Gastrocnemius medialis (tissue), 4 donors: ENCODE data around the gene OR10A5. TPM values are rescaled to one million over a fixed set of nuclear protein-coding genes. Genes with fewer than 3 reads are reported as not detected.
"Not testable (repeated sequence)": the region's sequence is repeated elsewhere in the genome, so short reads cannot be mapped to it uniquely, and the experiment has no call there.

ENCODE experiments used
- ATAC-seq, 2 donors: fragments of 150-250 bp; one replicate each; pipeline ENCODE4 v1.9.1; 2016
- DNase-seq, 2 donors: peaks; one replicate each; pipeline ENCODE4 v3.0.0-alpha.2; 2019
- H3K27ac ChIP-seq, 4 donors: fragments of 200-600 bp; sonication (generic); 1 replicate in 1 of 4; 2 replicates in 3 of 4; pipeline ENCODE4 v1.5.1; 2016 to 2018; ENCODE audit warnings: mild to moderate bottlenecking in 2 of 4, moderate library complexity in 1 of 4
- H3K27me3 ChIP-seq, 3 donors: fragments of 200-600 bp; sonication (generic) in 2 of 3; 1 replicate in 1 of 3; 2 replicates in 2 of 3; pipeline versions ENCODE4 v1.5.1 to v1.6.0; 2016 to 2019; ENCODE audit warnings: mild to moderate bottlenecking in 1 of 3, moderate library complexity in 1 of 3
- H3K36me3 ChIP-seq, 2 donors: fragments of 200-600 bp; sonication (generic) in 1 of 2; one replicate each; pipeline ENCODE4 v1.5.1; 2017 to 2018
- H3K4me1 ChIP-seq, 2 donors: fragments of 200-600 bp; sonication (generic) in 1 of 2; one replicate each; pipeline ENCODE4 v1.5.1; 2016 to 2017; ENCODE audit warnings: mild to moderate bottlenecking in 2 of 2
- H3K4me3 ChIP-seq, 4 donors: fragments of 200-600 bp; sonication (generic) in 3 of 4; 1 replicate in 1 of 4; 2 replicates in 3 of 4; pipeline ENCODE4 v1.5.1; 2016 to 2019; ENCODE audit warnings: mild to moderate bottlenecking in 2 of 4
- H3K9me3 ChIP-seq, 3 donors: fragments of 200-600 bp; sonication (generic) in 2 of 3; 1 replicate in 1 of 3; 2 replicates in 2 of 3; pipeline ENCODE4 v1.5.1; 2016 to 2019
- CTCF ChIP-seq, 5 experiments: fragments of 450-650 bp in 3 of 5; fragments of 200-600 bp in 2 of 5; sonication (generic) in 2 of 5; IDR thresholded peaks in 4 of 5; conservative IDR thresholded peaks in 1 of 5; 1 replicate in 4 of 5; 2 replicates in 1 of 5; pipeline ENCODE4 v1.5.1; 2016 to 2019; ENCODE audit warnings: antibody characterized with exemption in 5 of 5, mild to moderate bottlenecking in 3 of 5, moderate library complexity in 3 of 5
- POLR2A ChIP-seq, 2 donors: fragments of 450-650 bp; IDR thresholded peaks; one replicate each; pipeline ENCODE4 v1.6.1; 2017; ENCODE audit warnings: antibody characterized with exemption in 2 of 2, mild to moderate bottlenecking in 2 of 2, moderate library complexity in 2 of 2
- in situ Hi-C, 4 donors: fragments of 200-750 bp; cut with MboI; loops; one replicate each; pipeline versions ENCODE4 v1.15.0 to v1.8.0; 2017; ENCODE audit warnings: low sequenced_read_pairs in 4 of 4
- intact Hi-C: fragments of 100-400 bp; cut with DNase I; formaldehyde crosslinking; loops from one replicate; pipeline ENCODE4 v1.15.1; 2023; ENCODE audit warnings: low total_unique reads
- total RNA-seq, 4 donors: library from RNA; depleted of rRNA; stranded (reverse); fragments of >200 nt; gene quantifications; one replicate each; pipeline versions ENCODE4 v1.1.0 to v1.2.3, GENCODE V29; 2016

OR10A5 gene, protein sequence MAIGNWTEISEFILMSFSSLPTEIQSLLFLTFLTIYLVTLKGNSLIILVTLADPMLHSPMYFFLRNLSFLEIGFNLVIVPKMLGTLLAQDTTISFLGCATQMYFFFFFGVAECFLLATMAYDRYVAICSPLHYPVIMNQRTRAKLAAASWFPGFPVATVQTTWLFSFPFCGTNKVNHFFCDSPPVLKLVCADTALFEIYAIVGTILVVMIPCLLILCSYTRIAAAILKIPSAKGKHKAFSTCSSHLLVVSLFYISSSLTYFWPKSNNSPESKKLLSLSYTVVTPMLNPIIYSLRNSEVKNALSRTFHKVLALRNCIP
- total RNA-seq, result not detected

DNA sequence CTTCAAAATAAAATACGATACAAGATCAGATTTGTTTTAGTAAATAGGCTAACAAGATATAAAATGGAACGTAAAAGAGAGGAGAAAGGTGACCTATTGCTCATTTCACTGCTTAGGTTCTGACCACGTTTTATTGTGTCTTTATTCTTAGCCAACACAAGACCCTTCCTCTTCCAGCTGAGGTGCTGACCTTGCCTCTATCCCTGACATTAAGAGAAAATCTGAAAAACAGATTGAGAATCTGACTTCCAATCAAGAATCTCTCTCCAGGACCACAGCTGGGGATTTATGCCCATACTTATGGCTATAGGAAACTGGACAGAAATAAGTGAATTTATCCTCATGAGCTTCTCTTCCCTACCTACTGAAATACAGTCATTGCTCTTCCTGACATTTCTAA is at the start of gene OR10A5:
Gene OR10A5, plus strand, starts transcription at position 301 of the 400 bp plus-strand sequence. Its CDS starts 0 bp downstream, at position 301.
- no peaks in the 10 kb centered on the region for H3K36me3 ChIP-seq
- H3K9me3 ChIP-seq, result no peaks in the 10 kb centered on the region
- no peak within 1 kb of the TSS for H3K4me3 ChIP-seq
- ATAC-seq, result no peak
- H3K4me1 ChIP-seq, result no peaks in the 10 kb centered on the region
- intact Hi-C loops, result no loop called here
- H3K27ac ChIP-seq, result no peak within 1 kb of the TSS
- DNase-seq, result no peak
- TF ChIP-seq CTCF (IDR thresholded peaks at IDR 0.05 in 4 of 5, conservative IDR thresholded peaks at IDR 0.05 in 1 of 5) (no peak), POLR2A (IDR thresholded peaks at IDR 0.05) (no peak)
- in situ Hi-C loops, result loop anchor here in 1 of 4 donors (25.0 kb wide), 1 partner anchor 92 kb away; the partner anchor contains the start of gene ZNF215
- H3K27me3 ChIP-seq, result no peaks in the 10 kb centered on the region

DNA sequence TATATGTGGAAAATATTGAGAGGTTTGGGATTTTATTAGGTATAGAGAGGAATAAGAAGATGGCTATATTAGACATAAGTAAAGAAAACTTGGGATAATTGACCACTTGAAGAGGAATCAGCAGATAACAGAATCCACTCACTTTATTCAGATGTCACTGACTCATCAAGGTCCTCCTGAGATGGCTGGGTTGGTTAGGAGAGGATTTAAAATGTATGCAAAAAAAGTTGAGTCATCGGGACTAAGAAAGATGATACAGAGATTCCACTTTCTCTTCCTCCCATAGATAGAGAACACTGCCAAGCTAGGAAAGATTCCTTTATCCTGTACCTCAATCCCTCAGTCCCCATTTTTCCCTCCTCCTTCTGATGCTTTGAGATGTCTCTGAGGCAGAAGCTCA is 46.1 kb upstream of the OR10A5 start, which contains the start of gene OR6A2:
Gene OR6A2, minus strand, starts transcription at position 288 of the 400 bp plus-strand sequence. CDS start 3,981 bp downstream, outside the sequence.
- Histone ChIP-seq H3K4me3 (no peak within 1 kb of the TSS), H3K27me3 (no peaks in the 10 kb centered on the region), H3K9me3 (no peaks in the 10 kb centered on the region), H3K4me1 (no peaks in the 10 kb centered on the region), H3K27ac (no peak within 1 kb of the TSS), H3K36me3 (no peaks in the 10 kb centered on the region)
- DNase-seq, result no peak
- TF ChIP-seq POLR2A (IDR thresholded peaks at IDR 0.05) (no peak), CTCF (IDR thresholded peaks at IDR 0.05 in 4 of 5, conservative IDR thresholded peaks at IDR 0.05 in 1 of 5) (no peak)
- in situ Hi-C loops, result no loop called here
- intact Hi-C loops, result no loop called here
- no peak for ATAC-seq

DNA sequence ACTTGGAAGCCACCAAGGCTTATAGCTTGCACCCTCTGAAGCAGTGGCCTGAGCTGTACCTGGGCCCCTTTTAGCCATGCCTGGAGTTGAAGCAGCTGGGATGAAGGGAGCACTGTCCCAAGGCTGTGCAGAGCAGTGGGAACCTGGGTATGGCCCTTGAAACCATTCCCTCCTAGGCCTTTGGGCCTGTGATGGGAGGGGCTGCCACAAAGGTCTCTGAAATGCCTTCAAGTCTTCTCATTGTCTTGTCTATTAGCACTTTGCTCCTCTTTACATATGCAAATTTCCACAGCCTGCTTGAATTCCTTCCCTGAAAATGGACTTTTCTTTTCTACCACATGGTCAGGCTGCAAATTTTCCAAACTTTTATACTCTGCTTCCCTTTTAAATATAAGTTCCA is 44.4 kb upstream of the OR10A5 start:
- H3K9me3 ChIP-seq, H3K36me3 ChIP-seq, H3K27me3 ChIP-seq, ATAC-seq, intact Hi-C loops, H3K4me3 ChIP-seq, in situ Hi-C loops, H3K4me1 ChIP-seq, H3K27ac ChIP-seq, DNase-seq: not testable (repeated sequence)

DNA sequence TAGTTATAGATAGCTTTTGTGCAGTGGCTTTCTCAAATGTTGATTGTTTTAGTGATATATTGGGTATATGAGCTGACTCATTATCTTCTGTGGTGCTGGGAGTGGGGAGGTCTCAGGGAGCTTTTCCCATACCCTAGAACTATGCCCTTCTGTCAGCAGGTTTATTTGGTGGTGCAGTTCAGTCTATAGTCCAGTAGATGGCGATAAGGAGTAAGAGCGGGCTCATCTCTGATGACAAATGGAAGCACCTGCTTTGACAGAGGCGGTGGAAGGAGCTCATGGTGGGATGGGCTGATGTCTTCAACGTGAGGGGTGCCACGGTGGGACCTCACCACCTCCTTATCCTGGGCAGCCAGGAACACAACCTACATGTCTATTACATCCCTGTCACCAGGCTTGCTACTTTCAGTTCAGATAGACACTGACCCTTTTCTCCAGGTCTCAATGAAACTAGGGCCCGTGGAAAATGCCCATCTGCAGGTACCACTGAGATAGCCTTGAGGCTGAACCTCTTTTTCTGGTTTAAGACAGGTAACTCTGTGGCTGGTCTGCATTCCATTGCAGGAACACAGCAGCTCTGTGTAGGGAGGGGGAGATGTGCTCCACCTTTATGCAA is 33.0 kb upstream of the OR10A5 start:
- in situ Hi-C loops, result no loop called here
- intact Hi-C loops, result loop anchor here (10.0 kb wide), 1 partner anchor 462 kb away; no protein-coding TSS in a partner anchor
- Histone ChIP-seq H3K27me3 (no peaks in the 10 kb centered on the region), H3K36me3 (no peaks in the 10 kb centered on the region), H3K27ac (no peak overlapping the region), H3K4me1 (no peaks in the 10 kb centered on the region), H3K9me3 (no peaks in the 10 kb centered on the region), H3K4me3 (no peak overlapping the region)
- DNase-seq (no peak), ATAC-seq (no peak)
- TF ChIP-seq POLR2A (IDR thresholded peaks at IDR 0.05) (no peak), CTCF (IDR thresholded peaks at IDR 0.05 in 4 of 5, conservative IDR thresholded peaks at IDR 0.05 in 1 of 5) (peak; percentile 20 to 79 (median 61))

DNA sequence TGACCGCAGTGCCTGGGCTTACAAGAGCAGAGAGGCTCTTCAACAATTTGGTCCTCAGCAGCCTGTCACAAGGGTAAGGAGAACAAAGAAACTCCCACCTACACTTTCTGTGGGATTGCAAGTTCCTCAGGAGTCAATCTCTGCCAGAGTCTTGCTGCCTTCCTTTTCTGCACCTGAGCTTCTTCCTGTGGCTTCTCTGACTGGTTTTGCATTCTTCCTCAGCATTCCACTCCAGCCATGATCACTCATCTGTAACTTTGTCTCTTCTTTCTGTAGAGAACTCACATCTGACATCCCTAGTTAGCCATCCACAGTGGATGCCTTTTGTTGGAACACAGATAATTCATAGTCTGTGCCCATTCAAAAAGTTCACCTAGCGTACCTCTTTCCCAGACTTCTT is 31.8 kb upstream of the OR10A5 start:
- Histone ChIP-seq H3K36me3 (no peaks in the 10 kb centered on the region), H3K27ac (no peak overlapping the region), H3K4me3 (no peak overlapping the region), H3K4me1 (no peaks in the 10 kb centered on the region), H3K9me3 (no peaks in the 10 kb centered on the region), H3K27me3 (no peaks in the 10 kb centered on the region)
- DNase-seq (no peak), ATAC-seq (no peak)
- TF ChIP-seq POLR2A (IDR thresholded peaks at IDR 0.05) (no peak), CTCF (IDR thresholded peaks at IDR 0.05 in 4 of 5, conservative IDR thresholded peaks at IDR 0.05 in 1 of 5) (no peak)
- in situ Hi-C loops (no loop called here), intact Hi-C loops (loop anchor here (10.0 kb wide), 1 partner anchor 461 kb away; no protein-coding TSS in a partner anchor)
